Measurements from ENCODE around the gene SH2D1B. TPM values are rescaled to one million over a fixed set of nuclear protein-coding genes. Genes with fewer than 3 reads are reported as not detected.
"Not testable (repeated sequence)": the region's sequence is repeated elsewhere in the genome, so short reads cannot be mapped to it uniquely, and the experiment has no call there.

The SH2D1B gene
- total and polyA plus RNA-seq, 4 donors, result 0.17 to 0.84 (median 0.30) TPM

- no peak for TF ChIP-seq YY1 (IDR thresholded peaks at IDR 0.05)
Measured at GRCh38 chr1:162458236-162458635, 46.3 kb upstream of the SH2D1B start (continued).

- Histone ChIP-seq H3K27me3 (ENCODE audit: control insufficient read depth in 4 of 4, insufficient read depth in 4 of 4, low read length in 3 of 4) (no peaks in the 10 kb centered on the region), H3K4me3 (ENCODE audit: low read depth in 1 of 3, low read length in 3 of 3) (no peak overlapping the region), H3K27ac (ENCODE audit: low read depth in 1 of 2, low read length in 2 of 2) (no peak overlapping the region), H3K9ac (ENCODE audit: low read depth in 1 of 2, low read length in 2 of 2) (no peak overlapping the region), H3K36me3 (ENCODE audit: control insufficient read depth in 4 of 4, insufficient read depth in 3 of 4, low read depth in 1 of 4, low read length in 3 of 4) (no peaks in the 10 kb centered on the region), H3K4me1 (ENCODE audit: control insufficient read depth in 4 of 4, insufficient read depth in 4 of 4, low read length in 3 of 4) (no peaks in the 10 kb centered on the region), H3K9me3 (ENCODE audit: control insufficient read depth in 4 of 4, low read length in 3 of 4) (no peaks in the 10 kb centered on the region)
- DNase-seq (ENCODE audit: low spot score), result no peak
- 87% methylated on average over 4 of the region's 4 CpGs for WGBS
- TF ChIP-seq, protein P1, sequence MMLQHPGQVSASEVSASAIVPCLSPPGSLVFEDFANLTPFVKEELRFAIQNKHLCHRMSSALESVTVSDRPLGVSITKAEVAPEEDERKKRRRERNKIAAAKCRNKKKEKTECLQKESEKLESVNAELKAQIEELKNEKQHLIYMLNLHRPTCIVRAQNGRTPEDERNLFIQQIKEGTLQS (IDR thresholded peaks at IDR 0.05), result no peak
- no peak for TF ChIP-seq RXRA (IDR thresholded peaks at IDR 0.05)
- TF ChIP-seq EGR1 (IDR thresholded peaks at IDR 0.05; ENCODE audit: low read depth in 2 of 2), result no peak
- TF ChIP-seq FOXA2 (IDR thresholded peaks at IDR 0.05), result no peak
- TF ChIP-seq RAD21 (IDR thresholded peaks at IDR 0.05), result no peak
- no peak for TF ChIP-seq FOXA1 (IDR thresholded peaks at IDR 0.05)
- TF ChIP-seq, protein P2, sequence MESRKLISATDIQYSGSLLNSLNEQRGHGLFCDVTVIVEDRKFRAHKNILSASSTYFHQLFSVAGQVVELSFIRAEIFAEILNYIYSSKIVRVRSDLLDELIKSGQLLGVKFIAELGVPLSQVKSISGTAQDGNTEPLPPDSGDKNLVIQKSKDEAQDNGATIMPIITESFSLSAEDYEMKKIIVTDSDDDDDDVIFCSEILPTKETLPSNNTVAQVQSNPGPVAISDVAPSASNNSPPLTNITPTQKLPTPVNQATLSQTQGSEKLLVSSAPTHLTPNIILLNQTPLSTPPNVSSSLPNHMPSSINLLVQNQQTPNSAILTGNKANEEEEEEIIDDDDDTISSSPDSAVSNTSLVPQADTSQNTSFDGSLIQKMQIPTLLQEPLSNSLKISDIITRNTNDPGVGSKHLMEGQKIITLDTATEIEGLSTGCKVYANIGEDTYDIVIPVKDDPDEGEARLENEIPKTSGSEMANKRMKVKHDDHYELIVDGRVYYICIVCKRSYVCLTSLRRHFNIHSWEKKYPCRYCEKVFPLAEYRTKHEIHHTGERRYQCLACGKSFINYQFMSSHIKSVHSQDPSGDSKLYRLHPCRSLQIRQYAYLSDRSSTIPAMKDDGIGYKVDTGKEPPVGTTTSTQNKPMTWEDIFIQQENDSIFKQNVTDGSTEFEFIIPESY (IDR thresholded peaks at IDR 0.05), result no peak
- TF ChIP-seq HNF4A (conservative IDR thresholded peaks at IDR 0.05), result no peak
- TF ChIP-seq, protein P3, sequence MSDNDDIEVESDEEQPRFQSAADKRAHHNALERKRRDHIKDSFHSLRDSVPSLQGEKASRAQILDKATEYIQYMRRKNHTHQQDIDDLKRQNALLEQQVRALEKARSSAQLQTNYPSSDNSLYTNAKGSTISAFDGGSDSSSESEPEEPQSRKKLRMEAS (IDR thresholded peaks at IDR 0.05), result no peak
- TF ChIP-seq SP1 (IDR thresholded peaks at IDR 0.05), result no peak
- TF ChIP-seq, protein P4, sequence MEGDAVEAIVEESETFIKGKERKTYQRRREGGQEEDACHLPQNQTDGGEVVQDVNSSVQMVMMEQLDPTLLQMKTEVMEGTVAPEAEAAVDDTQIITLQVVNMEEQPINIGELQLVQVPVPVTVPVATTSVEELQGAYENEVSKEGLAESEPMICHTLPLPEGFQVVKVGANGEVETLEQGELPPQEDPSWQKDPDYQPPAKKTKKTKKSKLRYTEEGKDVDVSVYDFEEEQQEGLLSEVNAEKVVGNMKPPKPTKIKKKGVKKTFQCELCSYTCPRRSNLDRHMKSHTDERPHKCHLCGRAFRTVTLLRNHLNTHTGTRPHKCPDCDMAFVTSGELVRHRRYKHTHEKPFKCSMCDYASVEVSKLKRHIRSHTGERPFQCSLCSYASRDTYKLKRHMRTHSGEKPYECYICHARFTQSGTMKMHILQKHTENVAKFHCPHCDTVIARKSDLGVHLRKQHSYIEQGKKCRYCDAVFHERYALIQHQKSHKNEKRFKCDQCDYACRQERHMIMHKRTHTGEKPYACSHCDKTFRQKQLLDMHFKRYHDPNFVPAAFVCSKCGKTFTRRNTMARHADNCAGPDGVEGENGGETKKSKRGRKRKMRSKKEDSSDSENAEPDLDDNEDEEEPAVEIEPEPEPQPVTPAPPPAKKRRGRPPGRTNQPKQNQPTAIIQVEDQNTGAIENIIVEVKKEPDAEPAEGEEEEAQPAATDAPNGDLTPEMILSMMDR (IDR thresholded peaks at IDR 0.05; ENCODE audit: low read depth, low read length, missing input control), result no peak
- TF ChIP-seq, protein P5, sequence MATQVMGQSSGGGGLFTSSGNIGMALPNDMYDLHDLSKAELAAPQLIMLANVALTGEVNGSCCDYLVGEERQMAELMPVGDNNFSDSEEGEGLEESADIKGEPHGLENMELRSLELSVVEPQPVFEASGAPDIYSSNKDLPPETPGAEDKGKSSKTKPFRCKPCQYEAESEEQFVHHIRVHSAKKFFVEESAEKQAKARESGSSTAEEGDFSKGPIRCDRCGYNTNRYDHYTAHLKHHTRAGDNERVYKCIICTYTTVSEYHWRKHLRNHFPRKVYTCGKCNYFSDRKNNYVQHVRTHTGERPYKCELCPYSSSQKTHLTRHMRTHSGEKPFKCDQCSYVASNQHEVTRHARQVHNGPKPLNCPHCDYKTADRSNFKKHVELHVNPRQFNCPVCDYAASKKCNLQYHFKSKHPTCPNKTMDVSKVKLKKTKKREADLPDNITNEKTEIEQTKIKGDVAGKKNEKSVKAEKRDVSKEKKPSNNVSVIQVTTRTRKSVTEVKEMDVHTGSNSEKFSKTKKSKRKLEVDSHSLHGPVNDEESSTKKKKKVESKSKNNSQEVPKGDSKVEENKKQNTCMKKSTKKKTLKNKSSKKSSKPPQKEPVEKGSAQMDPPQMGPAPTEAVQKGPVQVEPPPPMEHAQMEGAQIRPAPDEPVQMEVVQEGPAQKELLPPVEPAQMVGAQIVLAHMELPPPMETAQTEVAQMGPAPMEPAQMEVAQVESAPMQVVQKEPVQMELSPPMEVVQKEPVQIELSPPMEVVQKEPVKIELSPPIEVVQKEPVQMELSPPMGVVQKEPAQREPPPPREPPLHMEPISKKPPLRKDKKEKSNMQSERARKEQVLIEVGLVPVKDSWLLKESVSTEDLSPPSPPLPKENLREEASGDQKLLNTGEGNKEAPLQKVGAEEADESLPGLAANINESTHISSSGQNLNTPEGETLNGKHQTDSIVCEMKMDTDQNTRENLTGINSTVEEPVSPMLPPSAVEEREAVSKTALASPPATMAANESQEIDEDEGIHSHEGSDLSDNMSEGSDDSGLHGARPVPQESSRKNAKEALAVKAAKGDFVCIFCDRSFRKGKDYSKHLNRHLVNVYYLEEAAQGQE (IDR thresholded peaks at IDR 0.05), result no peak
- no peak for TF ChIP-seq GABPA (IDR thresholded peaks at IDR 0.05 in 1 of 2, conservative IDR thresholded peaks at IDR 0.05 in 1 of 2)
- no peak for TF ChIP-seq YY1 (IDR thresholded peaks at IDR 0.05)
- TF ChIP-seq HNF4G (IDR thresholded peaks at IDR 0.05), result no peak
- TF ChIP-seq TAF1 (conservative IDR thresholded peaks at IDR 0.05), result no peak
- TF ChIP-seq JUND (IDR thresholded peaks at IDR 0.05), result no peak
- TF ChIP-seq NR2F2 (IDR thresholded peaks at IDR 0.05), result no peak
Measured at GRCh38 chr1:162456323-162456722, 44.4 kb upstream of the SH2D1B start.

GRCh38 chr1:162454361-162454760 is 42.4 kb upstream of the SH2D1B start:
- not testable (repeated sequence) for H3K27me3 ChIP-seq (ENCODE audit: control insufficient read depth in 4 of 4, insufficient read depth in 4 of 4, low read length in 3 of 4); H3K4me1 ChIP-seq (ENCODE audit: control insufficient read depth in 4 of 4, insufficient read depth in 4 of 4, low read length in 3 of 4); H3K9me3 ChIP-seq (ENCODE audit: control insufficient read depth in 4 of 4, low read length in 3 of 4); H3K4me3 ChIP-seq (ENCODE audit: low read depth in 1 of 3, low read length in 3 of 3); DNase-seq (ENCODE audit: low spot score); H3K36me3 ChIP-seq (ENCODE audit: control insufficient read depth in 4 of 4, insufficient read depth in 3 of 4, low read depth in 1 of 4, low read length in 3 of 4); H3K27ac ChIP-seq (ENCODE audit: low read depth in 1 of 2, low read length in 2 of 2); H3K9ac ChIP-seq (ENCODE audit: low read depth in 1 of 2, low read length in 2 of 2)
- 92% methylated on average over 1 of the region's 3 CpGs for WGBS
